Fibroblast of skin of back (primary cell): ENCODE measurements around the gene ST8SIA4.
A peak's percentile ranks its signal among the peaks of the same experiment; 100 is the strongest.
"Not testable (repeated sequence)": the region's sequence is repeated elsewhere in the genome, so short reads cannot be mapped to it uniquely, and the experiment has no call there.

ENCODE experiments used
- DNase-seq: peaks from one replicate; pipeline ENCODE4 v3.0.0-alpha.2; 2013

ST8SIA4 gene

DNA sequence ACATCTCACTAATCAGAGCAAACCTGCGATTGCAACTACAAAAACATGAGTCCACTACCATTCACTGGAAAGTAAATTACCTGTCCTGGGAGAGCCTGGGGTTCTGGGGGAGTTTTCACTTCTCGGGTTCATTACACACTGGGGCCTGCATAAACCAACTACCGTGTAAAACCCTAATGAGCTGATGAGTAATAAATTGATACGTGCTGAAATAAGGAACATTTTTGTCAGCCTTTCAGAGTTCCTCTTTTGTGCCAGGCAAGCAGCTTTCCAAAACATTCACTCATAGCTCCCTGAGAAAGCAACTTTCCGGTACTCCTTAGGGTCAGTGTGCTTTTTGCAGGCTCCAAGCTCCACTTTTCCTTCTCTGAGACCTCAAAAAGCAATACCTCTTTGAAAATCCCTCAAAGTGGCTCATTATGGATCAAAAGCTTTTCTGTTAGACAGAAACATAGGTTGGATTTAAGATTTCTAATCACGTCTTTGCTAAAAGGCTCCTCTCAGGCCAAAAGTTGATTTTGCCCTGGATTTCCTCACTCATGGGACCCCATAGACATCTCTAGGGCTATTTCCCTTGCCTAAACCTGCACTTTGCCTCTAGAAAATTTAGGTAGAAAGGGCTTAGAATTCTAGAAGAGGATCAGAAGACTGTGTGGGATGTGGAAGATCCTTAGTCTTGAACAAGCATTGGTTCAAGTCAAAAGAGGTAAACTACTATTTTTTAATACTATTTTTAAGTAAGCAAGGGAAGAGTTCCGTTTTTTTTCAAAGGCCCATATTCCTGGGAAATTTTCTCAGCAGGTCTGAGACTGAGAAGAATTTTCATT, 74.8 kb downstream of the ST8SIA4 start:
- DNase-seq: no peak

DNA sequence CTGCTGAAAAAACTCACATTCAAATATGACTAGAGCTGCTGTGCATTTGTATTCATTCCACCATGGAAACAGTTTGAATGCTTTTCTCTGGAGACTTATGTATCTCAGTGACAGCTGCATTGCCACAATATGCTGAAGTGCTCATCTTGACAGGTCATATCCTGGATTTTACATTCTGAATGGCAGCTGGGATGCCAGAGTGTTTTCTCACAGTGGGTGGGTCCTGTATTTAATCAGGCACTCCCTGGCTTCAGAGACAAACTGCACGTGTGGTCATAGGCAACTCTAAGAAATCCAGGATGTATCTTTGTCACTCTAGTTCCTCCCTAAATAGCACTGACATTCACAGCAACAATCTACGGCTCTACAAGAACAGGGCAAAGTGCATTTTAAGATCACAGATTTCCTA, 75.6 kb downstream of the ST8SIA4 start:
- peak; percentile 52 for DNase-seq

DNA sequence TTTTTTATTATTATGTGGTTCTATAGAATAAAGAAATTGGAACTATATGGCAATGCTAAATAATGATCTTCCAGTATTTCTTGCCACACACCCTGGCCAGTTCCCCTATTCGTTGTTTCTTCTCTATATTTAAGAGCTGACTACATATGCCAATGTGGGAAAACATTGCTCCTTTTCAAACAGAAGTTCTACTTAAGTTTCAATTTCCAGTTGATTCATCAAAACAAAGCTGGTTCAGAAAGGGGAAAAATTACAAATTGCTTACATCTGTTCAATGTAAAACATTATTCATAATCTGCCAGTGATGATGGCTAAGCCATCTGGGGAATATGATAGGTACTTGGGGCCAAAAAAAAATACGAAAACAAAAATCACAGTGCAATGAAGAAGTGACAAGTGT, 76.9 kb downstream of the ST8SIA4 start:
- no peak for DNase-seq

DNA sequence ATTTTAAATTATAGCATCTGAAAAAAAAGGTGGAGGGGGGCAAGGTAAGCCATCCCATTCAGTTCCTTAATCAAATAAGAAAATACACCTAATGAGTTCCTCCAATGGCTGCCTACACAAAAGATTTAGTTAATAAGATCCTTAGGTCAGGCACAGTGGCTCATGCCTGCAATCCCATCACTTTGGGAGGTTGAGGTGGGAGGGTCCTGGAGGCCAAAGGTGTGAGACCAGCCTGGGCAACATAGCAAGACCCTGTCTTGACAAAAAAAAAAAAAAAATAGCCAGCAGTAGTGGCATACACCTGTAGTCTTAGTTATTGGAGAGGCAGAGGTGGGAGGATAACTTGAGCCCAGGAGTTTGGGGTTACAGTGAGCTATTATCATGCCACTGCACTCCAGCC, 78.4 kb downstream of the ST8SIA4 start:
- no peak for DNase-seq

DNA sequence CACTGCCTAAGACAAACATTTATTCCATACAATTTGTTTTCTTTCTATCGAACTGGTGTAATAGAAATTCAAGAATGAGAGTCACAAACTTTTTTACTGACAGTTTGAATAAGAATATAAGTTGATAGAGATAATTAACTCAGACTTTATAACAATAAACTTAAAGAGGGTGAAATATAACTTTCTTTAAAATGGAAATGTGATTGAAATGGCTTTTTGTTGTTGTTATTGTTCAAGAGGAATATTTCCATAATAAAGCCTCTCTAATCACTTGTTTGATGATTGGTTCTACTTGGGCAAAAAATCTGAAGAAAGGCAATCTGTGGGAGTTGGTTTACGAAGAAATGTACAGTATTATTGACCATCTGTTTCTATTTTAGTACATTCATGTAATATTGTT, 79.3 kb downstream of the ST8SIA4 start:
- DNase-seq: no peak

DNA sequence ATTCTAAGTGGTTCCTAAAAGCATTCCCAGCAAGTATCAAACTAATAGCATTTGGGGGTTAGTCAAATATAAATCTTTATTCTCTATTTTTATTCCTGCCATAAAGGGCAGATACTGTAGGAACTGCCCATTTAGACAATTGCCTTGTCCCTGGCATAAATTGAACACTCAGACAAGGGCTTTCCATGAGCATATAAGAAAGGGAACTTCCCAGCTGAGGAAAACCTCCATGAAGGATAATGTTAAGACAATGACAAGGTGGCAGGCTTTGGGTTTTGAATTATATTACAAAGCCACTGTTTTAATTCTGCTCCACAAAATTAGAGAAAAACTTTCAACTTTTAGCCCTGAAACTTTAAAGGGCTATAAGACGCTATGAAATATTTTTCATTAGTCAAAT, 81.3 kb downstream of the ST8SIA4 start:
- DNase-seq: no peak

DNA sequence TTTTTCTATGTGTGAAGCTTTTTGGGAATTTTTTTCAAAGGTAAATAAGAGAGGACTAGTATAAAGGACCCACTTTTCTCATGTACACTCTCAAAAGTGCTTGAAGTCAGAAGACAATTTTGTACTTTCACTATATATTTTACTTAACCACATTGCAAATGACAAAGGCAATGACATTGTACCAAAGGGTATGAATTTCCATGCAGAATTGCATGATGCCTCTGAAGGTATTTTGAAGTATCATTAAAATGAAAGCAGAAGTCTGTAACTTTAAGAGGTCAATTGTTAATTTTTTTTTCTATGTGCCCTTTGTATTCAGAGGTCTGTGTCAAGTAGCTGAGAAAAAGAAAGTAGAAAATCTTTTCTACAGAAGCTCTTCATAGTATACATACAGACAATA, 84.7 kb downstream of the ST8SIA4 start:
- no peak for DNase-seq

DNA sequence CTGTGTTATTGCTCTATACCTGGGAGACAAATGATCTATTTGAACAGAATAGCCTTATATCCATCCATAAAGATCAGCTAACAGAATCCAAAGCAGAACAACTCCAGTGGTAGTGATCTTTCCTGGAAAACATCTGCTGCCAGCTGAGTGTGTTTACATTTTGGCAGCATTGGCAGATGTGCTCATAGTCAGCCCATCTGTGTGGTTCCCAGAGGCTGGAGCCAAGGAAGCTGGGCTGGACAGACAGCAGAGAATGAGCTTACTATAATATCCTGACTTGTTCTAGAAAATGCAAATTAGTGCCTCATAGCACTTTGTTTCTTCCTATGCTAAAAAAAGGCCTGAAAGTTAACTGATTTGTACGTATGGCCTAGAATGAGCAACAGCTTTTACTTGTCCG, 99.7 kb downstream of the ST8SIA4 start:
- DNase-seq: no peak

DNA sequence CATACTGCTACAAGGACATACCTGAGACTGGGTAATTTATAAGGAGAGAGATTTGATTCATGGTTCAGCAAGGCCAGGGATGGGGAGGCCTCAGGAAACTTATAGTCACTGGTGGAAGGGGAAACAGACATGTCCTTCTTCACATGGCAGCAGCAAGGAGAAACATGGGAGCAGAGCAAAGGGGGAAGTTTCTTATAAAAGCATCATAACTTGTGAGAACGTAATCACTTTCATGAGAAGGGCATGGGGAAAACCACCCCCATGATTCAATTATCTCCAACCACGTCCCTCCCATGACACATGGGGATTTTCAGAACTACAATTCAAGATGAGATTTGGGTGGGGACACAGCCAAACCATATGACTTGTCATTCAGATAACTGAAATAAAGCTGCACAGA, 100.9 kb downstream of the ST8SIA4 start:
- no peak for DNase-seq

DNA sequence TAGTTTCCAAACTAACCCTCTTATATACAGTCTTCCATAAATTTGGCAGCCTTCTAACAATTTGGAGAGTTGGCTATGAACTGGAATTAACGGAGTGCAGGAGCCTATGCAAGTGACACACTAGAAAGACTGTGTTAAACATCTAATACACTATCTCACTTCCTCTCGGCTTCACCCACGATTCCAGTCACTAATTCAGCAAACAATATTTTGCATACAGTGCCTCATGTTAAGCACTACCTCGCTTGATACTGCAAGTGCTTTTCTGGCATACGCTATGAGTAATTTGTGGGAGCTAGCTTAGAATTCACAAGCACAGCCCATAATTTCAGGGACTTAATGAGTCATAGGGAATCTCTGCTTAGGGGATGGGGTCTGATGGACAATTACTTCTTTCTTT, 102.5 kb downstream of the ST8SIA4 start:
- DNase-seq: no peak

DNA sequence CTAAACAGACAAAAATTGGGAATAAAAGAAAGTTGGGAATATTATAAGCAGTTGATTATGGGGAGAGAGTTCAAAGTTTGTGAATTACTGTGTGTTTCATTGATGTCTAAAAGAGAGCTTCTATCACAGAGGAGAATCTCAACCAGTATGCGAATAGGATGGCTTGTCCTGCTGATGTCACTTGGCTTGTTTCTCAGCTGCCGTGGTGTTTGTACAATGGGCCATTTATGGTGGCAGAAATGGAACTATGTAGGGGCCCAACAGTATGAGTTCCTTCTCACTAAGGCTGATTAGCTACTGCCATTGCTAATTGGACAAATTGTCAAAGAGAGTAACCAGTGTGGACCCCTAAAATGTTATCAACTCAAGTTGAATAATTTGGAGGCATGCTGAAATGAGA, 103.9 kb downstream of the ST8SIA4 start:
- no peak for DNase-seq

DNA sequence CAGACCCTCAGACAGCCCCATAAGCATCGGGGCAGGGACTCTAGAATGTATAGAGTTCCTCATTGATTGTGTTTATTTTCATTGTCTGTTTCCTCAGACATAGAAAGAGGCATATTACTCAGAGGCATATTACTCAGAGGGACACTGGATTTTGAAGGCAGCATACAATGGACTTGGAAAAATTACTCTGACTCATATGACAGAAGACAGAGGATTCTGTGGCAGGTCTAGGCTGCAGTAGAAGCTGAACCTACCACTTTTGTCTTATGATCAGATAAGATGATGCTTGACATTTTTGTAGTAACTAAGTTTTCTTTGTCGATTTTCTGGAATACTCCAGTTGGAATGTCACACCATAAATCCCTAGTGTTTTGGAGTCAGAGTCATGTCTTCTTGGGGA, 105.2 kb downstream of the ST8SIA4 start:
- DNase-seq: peak; percentile 63

DNA sequence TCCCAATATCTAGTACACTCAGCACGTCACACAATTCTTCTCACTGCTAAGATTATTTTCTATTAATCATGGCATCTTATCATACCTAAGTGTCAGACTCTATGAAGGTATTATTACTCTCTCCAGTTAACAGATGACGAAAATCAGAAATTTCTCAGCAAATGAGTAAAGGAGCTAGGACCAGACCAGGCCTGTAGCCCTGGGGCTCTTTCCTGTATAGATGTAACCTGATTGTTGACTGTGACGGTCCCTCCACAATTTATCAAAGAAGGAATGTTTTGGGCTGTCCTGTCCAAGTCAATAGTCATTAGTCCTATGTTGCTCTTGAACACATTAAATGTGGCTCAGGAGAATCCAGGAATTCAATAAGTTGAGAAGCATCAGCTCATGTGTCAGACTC, 106.2 kb downstream of the ST8SIA4 start:
- no peak for DNase-seq

DNA sequence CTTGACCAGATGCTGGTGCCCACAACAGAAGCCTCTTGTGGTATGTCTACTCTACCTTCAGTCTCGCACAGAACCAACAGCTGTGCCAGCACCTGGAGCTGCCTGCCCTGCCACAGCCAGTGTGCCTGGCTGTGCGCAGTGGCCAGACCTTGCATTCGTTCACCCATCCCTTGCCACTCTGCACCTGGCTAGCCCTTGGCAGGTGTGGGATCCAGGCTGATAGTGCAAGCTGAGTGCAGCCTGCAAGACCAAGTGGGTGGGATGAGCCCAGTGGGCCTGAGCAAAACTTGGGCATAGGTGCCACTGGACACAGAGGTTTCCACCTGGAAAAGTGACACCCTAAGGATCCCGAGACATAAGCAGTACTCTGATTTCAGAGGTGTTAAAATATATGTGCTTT, 108.2 kb downstream of the ST8SIA4 start:
- no peak for DNase-seq

DNA sequence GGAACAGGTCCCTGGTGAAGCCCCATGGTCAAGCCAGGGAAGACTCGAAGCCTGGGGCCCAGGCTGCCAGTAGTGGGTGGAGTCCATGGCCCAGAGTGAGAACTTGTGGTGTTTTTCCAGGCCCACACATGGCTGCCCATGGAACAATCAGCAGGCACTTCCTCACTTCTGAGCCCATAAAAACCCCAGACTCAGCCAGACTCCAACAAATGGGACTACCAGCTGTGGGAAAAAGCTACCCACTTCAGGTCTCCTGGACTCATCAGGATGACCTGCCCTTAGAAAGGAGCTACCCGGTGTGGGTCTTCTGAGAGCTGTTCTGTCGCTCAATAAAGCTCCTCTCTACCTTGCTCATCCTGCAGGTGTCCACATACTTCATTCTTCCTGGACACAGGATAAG, 108.9 kb downstream of the ST8SIA4 start:
- DNase-seq: no peak

DNA sequence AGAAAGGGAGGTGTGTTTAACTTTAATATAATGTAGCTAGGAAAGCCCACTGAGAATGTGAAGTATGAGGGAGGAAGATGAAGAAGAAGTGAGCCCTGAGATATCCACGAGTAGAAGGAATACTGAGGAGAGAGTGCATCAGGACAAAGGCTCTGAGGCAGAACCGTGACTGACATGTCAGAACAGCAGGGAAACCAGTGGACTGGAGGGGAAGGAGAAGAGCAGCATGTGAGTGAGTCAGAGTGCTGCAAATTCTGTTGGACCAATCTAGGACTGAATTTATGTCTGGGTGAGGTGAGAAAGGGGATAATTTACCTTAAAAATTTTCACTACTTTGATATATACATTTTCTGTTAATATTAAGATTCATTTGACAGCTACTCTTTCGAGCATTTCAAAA, 110.3 kb downstream of the ST8SIA4 start:
- no peak for DNase-seq

DNA sequence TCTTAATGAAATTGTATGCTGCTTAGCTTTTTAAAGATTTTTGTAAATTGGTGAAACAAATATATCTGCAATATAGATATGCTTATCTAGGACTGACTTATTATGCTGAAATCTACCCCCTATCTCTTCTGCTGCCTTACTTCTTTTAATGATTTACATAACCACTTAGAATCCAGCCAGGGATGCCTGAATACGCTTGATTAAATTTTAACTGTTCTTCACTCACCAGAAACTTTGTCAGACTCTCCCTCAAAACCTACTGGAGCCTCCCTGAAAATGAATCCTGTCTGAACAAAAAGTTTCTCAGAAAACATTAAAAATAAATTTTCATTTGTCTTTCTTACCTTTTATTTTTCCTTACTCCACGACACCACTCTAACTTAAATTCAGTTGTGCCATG, 111.7 kb downstream of the ST8SIA4 start:
- DNase-seq: no peak

DNA sequence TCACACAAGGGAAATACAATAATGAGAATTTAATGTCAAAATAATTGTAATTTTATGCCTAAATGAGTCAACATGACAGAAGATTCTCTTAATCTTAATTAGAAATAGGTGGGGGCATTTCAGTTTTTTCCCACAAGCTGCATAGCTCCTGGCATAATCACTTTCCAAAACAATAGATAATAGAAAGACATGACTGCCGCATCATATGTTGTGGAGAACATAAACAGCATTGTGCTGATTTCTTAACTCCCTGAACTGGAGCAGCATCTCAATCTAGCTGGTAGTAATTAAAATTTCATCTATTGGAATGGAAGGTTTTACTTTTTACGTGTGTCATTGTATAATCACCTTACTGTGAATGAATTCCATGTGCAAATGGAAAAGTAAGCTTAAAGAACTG, 112.1 kb downstream of the ST8SIA4 start:
- DNase-seq: no peak

DNA sequence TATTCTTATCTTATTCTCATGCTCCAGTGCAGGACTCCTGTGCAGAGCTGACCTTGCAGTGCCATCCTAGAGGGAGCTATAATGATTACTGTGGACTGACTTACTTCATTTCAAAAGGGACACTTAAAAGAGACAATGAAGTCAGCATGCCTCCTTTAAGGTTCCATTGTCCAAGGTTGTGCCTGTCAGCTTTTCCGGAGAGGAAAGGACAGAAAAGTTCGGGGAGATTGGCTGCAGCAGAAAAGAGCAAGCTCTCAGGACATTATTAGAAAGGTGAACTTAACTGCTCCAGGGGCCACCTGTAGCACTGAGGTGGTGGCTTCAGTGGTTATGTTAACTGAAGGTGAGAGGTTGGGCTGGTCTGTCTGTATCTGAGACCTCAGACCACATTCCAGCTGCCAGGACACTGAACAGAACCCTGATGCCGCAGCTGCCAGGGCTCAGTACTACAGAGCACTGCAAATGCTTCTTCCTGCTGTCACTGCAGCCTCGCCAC, 112.9 kb downstream of the ST8SIA4 start:
- DNase-seq: no peak

DNA sequence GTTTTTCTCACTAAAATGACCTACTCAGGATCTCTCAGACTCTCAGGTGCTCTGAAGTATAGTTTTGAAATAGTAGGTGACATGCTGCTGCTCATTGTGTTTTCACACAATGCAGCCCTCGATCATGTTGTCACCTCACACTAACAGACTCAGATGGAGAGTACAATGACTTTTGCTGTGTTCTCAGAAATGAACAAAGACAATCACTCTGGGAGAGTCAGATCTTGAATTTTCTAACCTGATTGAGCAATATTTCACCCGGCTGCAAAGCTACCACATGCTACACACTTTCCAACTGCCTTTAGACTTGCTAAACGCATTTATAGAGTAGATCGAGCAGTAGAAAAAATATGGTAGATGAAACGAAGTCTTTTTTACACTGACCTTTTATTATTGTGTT, 113.4 kb downstream of the ST8SIA4 start:
- DNase-seq: no peak

DNA sequence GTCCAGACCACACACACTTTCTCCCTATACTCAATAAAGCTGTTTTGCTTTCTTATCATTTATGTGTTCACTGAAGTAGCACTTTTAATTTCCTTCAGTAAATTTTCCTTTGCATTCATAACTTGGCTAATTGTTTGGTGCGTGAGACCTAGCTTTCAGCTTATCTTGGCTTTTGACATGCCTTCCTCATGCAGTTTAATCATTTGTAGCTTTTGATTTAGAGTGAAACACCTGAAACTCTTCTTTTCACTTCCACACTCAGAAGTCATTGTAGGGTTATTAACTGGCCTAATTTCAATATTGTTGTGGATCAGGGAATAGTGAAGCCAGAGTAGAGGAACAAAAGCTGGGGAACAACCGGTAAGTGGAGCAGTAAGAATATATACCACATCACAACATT, 114.7 kb downstream of the ST8SIA4 start:
- no peak for DNase-seq

DNA sequence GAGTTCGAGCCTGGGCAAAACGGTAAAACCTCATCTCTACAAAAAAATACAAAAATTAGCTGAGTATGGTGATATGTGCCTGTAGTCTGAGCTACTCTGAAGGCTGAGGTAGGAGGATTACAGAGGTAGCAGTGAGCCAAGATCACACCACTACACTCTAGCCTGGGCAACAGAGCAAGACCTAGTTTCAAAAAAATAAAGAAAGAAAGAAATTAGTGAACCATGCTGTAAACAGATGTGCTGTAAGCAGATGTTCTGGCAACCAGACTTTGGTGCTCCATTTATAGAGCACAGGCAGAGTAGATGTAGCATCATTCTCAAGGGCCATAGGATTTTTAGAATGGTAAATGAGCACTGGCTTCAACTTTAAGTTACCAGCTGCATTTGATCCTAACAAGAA, 115.4 kb downstream of the ST8SIA4 start:
- no peak for DNase-seq

DNA sequence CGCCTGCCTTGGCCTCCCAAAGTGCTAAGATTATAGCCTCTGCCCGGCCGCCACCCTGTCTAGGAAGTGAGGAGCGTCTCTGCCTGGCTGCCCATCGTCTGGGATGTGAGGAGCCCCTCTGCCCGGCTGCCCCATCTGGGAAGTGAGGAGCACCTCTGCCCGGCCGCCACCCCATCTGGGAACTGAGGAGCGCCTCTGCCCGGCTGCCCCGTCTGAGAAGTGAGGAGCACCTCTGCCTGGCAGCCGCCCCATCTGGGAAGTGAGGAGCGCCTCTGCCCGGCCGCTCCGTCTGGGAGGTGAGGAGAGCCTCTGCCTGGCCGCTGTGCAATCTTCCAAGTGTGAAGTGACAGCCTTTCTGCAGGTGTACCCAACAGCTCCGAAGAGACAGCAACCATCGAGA, 117.5 kb downstream of the ST8SIA4 start:
- DNase-seq: not testable (repeated sequence)

DNA sequence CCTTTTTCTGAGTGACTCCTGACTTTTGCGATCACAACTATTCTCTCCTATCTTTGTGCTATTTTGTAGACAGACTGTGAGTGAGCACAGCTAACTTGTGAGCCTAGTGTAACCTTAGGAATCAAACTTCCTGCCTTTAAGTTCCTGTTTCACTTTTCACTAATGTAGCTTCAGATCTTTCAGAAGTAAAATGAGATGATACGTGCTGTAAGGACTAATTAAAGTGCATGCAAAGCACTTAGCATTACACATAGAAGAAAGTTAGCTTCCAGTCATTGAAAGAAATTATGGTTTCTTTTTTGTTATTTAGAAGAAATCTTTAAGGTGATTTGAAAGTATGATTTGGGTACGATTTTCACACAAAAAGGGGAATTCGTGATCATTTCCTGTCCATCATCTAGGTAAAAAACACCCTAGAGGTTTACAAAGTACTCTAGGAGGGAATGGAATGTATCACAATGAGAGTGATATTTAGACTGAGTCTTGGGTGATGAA, 122.7 kb downstream of the ST8SIA4 start:
- no peak for DNase-seq
